HG02642 (cell line): ENCODE data around the gene FUT8.
"Not testable (repeated sequence)": the region's sequence is repeated elsewhere in the genome, so short reads cannot be mapped to it uniquely, and the experiment has no call there.

Experiments
- ATAC-seq: cut with Tn5 transposase; IDR thresholded peaks from one replicate; pipeline ENCODE4 v1.9.1; 2021; ENCODE audit warnings: mild to moderate bottlenecking; ENCODE audit not compliant: unreplicated experiment, poor library complexity

FUT8 gene

DNA sequence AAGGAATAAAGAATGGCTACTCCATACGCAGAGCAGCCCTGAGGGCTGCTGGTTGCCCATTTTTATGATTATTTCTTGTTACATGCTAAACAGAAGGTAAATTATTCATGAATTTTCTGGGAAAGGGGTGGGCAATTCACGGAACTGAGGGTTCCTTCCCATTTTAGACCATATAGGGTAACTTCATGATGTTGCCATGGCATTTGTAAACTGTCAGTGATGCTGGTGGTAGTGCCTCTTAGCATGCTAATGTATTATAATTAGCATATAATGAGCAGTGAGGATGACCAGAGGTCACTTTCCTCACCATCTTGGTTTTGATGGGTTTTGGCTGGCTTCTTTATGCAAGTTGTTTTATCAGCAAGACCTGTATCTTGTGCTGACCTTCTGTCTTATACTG lies 273.0 kb downstream of the FUT8 start:
- no peak for ATAC-seq

DNA sequence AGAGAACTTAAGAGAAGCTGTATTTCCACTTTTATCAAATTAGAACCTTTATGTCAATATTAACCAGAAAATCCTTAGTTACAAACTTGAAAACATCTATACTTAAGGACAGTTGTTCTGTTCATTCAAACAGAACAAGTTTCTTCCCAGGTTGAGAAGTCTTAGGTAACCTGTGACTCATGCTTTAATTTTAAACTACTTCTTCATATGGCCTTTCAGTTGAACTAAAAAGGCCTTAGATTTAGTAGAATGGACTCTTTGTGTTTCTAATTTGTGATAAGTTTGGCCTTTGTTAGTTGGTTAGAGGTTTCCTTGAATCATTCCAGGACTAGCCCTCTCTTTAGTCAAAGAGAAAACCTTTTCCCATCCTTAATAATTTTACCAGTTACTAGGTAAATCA lies 274.2 kb downstream of the FUT8 start:
- ATAC-seq = no peak

DNA sequence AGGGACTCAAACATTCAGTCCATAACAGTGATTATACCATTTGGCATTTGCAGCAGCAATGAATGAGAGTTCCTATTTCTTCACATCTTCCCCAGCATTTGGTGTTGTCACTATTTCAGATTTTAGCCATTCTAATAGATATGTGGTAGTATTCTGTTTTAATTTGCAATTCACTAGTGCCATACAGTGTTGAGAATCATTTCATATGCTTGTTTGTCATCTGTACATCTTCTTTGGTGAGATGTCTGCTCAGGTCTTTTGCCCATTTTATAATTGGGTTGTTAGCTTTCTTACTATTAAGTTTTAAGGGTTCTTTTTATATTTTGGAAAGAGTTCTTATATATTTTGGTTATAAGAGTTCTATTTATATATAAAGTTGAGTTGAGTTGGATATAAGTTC lies 276.5 kb downstream of the FUT8 start:
- no peak for ATAC-seq

DNA sequence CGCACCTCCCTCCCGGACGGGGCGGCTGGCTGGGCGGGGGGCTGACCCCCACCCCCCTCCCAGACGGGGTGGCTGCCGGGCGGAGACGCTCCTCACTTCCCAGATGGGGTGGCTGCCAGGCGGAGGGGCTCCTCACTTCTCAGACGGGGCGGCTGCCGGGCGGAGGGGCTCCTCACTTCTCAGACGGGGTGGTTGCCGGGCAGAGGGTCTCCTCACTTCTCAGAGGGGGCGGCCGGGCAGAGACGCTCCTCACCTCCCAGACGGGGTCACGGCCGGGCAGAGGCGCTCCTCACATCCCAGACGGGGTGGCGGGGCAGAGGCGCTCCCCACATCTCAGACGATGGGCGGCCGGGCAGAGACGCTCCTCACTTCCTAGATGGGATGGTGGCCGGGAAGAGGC lies 280.0 kb downstream of the FUT8 start:
- ATAC-seq = not testable (repeated sequence)

- no peak for ATAC-seq
Observed at GRCh38 chr14:65696801-65697200, 284.3 kb downstream of the FUT8 start.

GRCh38 chr14:65703521-65703920 lies 291.0 kb downstream of the FUT8 start:
- ATAC-seq = no peak

- no peak for ATAC-seq
Observed at GRCh38 chr14:65703996-65704395, 291.5 kb downstream of the FUT8 start.

DNA sequence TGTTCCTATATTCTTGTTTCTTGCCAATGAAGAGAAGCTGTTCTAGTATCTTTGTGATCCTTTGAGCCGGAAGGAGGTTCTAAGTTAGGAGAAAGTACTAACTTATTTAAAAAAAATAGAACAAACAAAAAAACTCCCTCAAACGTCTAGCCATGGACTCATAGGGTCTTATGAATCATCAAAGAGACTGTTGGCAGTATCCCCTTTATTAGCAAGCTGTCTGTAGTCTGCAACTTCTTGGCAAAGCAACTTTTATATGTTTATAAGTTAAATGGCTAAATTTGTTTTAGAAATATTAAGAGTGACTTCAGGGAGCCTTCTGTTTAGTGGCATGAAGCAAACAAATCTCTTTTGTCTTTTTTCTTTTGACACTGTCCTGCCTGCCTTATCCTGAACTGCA lies 291.9 kb downstream of the FUT8 start:
- no peak for ATAC-seq

- peak; percentile 63 for ATAC-seq
Observed at GRCh38 chr14:65704850-65705249, 292.3 kb downstream of the FUT8 start.

- ATAC-seq = no peak
Observed at GRCh38 chr14:65709576-65709975, 297.0 kb downstream of the FUT8 start.

DNA sequence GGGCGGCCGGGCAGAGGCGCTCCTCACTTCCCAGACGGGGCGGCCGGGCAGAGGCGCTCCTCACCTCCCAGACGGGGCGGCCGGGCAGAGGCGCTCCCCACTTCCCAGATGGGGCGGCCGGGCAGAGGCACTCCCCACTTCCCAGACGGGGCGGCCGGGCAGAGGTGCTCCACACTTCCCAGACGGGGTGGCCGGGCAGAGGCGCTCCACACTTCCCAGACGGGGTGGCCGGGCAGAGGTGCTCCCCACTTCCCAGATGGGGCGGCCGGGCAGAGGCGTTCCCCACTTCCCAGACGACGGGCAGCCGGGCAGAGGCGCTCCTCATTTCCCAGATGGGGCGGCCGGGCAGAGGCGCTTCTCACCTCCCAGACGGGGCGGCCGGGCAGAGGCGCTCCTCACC lies 304.3 kb downstream of the FUT8 start:
- ATAC-seq = not testable (repeated sequence)

GRCh38 chr14:65717384-65717915 lies 304.9 kb downstream of the FUT8 start:
- not testable (repeated sequence) for ATAC-seq

- no peak for ATAC-seq
Observed at GRCh38 chr14:65718629-65719028, 306.1 kb downstream of the FUT8 start.

- ATAC-seq = no peak
Observed at GRCh38 chr14:65720171-65720570, 307.6 kb downstream of the FUT8 start.

- ATAC-seq = no peak
Observed at GRCh38 chr14:65720743-65721142, 308.2 kb downstream of the FUT8 start.

DNA sequence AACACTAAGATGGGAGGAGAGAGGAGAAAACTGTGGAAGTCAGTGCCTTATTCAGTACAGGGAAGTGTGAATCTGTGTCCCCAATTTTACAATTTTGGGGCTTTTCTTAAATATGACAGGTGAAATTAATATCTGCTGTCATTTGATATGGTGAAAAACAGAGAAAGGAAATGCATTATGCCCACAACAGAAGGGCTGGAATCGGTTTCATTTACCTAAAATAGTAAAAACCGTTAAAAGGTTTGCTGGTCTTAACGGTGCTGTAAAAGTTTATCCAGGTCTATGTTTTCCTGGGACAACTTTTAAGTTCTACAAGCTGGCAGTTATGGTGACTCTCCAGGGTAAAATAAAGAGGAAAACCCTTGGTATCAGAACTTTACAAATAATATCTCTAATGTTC lies 310.8 kb downstream of the FUT8 start:
- no peak for ATAC-seq

DNA sequence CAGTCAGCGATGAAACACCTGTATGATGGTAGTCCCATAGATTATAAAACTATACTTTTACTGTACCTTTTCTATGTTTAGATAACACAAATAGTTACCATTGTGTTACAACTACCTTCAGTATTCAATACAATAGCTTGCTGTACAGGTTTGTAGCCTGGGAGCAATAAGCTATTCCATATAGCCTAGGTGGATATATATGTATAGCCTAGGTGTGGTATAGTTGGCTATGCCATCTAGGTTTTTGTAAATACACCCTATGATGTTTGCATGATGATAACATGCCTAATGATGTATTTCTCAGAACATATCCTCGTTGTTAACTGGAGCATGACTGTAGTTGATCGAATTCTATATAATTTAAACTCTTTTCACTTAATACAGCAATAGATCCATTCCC lies 316.1 kb downstream of the FUT8 start:
- ATAC-seq = no peak

- ATAC-seq = no peak
Observed at GRCh38 chr14:65729566-65729965, 317.0 kb downstream of the FUT8 start.

DNA sequence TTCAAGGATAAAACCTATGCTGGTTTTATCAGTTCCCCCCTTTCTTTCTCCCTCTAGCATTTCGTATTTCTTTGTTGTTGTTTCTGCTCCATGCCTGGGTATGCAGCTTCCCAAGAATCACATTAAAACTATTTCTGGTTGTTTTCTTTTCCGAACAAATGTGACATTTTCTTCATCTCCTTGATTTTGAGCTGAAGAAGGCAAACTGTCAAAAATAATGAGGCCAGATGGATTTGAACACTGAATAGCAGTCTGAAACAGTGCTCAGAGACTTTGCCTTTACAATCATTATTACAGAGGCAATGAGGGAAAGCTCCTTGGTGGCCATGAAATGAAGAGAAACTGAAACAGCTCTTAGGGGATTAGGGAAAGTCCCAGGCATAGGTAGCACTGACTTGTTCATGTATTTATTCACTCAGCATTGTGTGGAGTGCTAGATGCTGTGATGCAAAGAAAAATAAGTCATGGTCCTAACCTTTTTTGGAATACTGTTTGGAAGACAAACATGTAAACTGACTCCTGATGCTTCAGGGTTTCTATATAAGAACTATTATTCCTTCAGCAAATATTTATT lies 319.5 kb downstream of the FUT8 start:
- peak; percentile 98 for ATAC-seq

- ATAC-seq = no peak
Observed at GRCh38 chr14:65738339-65738738, 325.8 kb downstream of the FUT8 start.

GRCh38 chr14:65745396-65746190 lies 333.1 kb downstream of the FUT8 start:
- ATAC-seq = no peak

- ATAC-seq = no peak
Observed at GRCh38 chr14:65748796-65749195, 336.3 kb downstream of the FUT8 start.
